A673 (cell line): ENCODE results near the gene SUPT3H.
"Not testable (repeated sequence)": the region's sequence is repeated elsewhere in the genome, so short reads cannot be mapped to it uniquely, and the experiment has no call there.

Experiments
- EZH2 ChIP-seq: fragments of 200-600 bp; sonication (generic); IDR thresholded peaks from 2 replicates; pipeline ENCODE4 v1.6.1; 2017; ENCODE audit warnings: borderline replicate concordance, low read depth, mild to moderate bottlenecking, mixed read lengths, antibody characterized with exemption, low read length; ENCODE audit not compliant: poor library complexity, severe bottlenecking
- TF ChIP-seq, protein P1 (sequence below): fragments of 300-800, 200-600 bp; sonication (generic); conservative IDR thresholded peaks from 2 replicates; pipeline ENCODE4 v1.5.1; 2017; ENCODE audit warnings: low read depth, mild to moderate bottlenecking, antibody characterized with exemption, low read length, moderate library complexity, mixed read lengths

DNA sequence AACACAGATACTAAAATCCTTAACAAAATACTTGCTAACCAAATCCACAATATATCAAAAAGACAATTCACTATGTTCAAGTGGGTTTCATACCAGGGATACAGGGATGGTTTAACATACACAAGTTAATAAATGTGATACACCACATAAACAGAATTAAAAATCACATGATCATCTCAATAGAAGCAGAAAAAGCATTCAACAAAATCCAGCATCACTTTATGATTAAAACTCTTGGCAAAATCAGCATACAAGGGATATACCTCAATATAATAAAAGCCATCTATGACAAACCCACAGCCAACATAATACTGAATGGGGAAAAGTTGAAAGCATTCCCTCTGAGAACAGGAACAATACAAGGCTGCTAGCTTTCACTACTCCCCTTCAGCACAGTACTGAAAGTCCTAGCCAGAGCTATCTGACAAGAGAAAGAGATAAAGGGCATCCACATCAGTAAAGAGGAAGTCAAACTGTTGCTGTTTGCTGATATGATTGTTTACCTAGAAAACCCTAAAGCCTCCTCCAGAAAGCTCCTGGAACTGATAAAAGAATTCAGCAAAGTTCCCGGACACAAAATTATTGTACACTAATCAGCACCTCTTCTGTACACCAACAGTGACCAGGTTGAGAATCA is 83.6 kb downstream of the SUPT3H start:
- TF ChIP-seq, protein P1, sequence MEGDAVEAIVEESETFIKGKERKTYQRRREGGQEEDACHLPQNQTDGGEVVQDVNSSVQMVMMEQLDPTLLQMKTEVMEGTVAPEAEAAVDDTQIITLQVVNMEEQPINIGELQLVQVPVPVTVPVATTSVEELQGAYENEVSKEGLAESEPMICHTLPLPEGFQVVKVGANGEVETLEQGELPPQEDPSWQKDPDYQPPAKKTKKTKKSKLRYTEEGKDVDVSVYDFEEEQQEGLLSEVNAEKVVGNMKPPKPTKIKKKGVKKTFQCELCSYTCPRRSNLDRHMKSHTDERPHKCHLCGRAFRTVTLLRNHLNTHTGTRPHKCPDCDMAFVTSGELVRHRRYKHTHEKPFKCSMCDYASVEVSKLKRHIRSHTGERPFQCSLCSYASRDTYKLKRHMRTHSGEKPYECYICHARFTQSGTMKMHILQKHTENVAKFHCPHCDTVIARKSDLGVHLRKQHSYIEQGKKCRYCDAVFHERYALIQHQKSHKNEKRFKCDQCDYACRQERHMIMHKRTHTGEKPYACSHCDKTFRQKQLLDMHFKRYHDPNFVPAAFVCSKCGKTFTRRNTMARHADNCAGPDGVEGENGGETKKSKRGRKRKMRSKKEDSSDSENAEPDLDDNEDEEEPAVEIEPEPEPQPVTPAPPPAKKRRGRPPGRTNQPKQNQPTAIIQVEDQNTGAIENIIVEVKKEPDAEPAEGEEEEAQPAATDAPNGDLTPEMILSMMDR = not testable (repeated sequence)
- not testable (repeated sequence) for TF ChIP-seq EZH2
